Activated T-cell treated with anti-CD3 and anti-CD28 coated beads for 1 hour (primary cell): Measurements from ENCODE around the gene RAPGEF5.

ENCODE experiments used
- DNase-seq: peaks from one replicate; pipeline ENCODE4 v3.0.0-alpha.2; 2020; ENCODE audit warnings: low read depth

RAPGEF5 gene

GRCh38 chr7:22302951-22303423 is 54.0 kb downstream of the RAPGEF5 start:
- no peak for DNase-seq

- no peak for DNase-seq
These were observed 54.8 kb downstream of the RAPGEF5 start for GRCh38 chr7:22302193-22302592.

- DNase-seq = no peak
These were observed 55.2 kb downstream of the RAPGEF5 start for GRCh38 chr7:22301790-22302189.

- DNase-seq = no peak
These were observed 56.1 kb downstream of the RAPGEF5 start for GRCh38 chr7:22300839-22301238.

GRCh38 chr7:22296916-22297315 is 60.0 kb downstream of the RAPGEF5 start:
- no peak for DNase-seq

GRCh38 chr7:22296265-22296566 is 60.7 kb downstream of the RAPGEF5 start:
- no peak for DNase-seq

- no peak for DNase-seq
These were observed 61.3 kb downstream of the RAPGEF5 start for GRCh38 chr7:22295402-22296264.

GRCh38 chr7:22292531-22292930 is 64.4 kb downstream of the RAPGEF5 start:
- no peak for DNase-seq

- DNase-seq = no peak
These were observed 65.0 kb downstream of the RAPGEF5 start for GRCh38 chr7:22291977-22292376.

GRCh38 chr7:22288202-22288601 is 68.8 kb downstream of the RAPGEF5 start:
- DNase-seq = no peak

- DNase-seq = no peak
These were observed 69.5 kb downstream of the RAPGEF5 start for GRCh38 chr7:22287412-22287811.

- no peak for DNase-seq
These were observed 70.5 kb downstream of the RAPGEF5 start for GRCh38 chr7:22286436-22286835.

GRCh38 chr7:22281481-22281880 is 75.5 kb downstream of the RAPGEF5 start:
- no peak for DNase-seq

GRCh38 chr7:22280031-22280430 is 76.9 kb downstream of the RAPGEF5 start:
- no peak for DNase-seq

- DNase-seq = no peak
These were observed 78.3 kb downstream of the RAPGEF5 start for GRCh38 chr7:22278660-22279059.

GRCh38 chr7:22277375-22277774 is 79.6 kb downstream of the RAPGEF5 start:
- no peak for DNase-seq

- no peak for DNase-seq
These were observed 81.3 kb downstream of the RAPGEF5 start for GRCh38 chr7:22275661-22276060.

GRCh38 chr7:22271311-22271710 is 85.6 kb downstream of the RAPGEF5 start:
- DNase-seq = no peak

- DNase-seq = no peak
These were observed 86.6 kb downstream of the RAPGEF5 start for GRCh38 chr7:22270371-22270770.

GRCh38 chr7:22269963-22270362 is 87.0 kb downstream of the RAPGEF5 start:
- no peak for DNase-seq

GRCh38 chr7:22268884-22269421 is 88.0 kb downstream of the RAPGEF5 start:
- DNase-seq = no peak

GRCh38 chr7:22267930-22268615 is 88.9 kb downstream of the RAPGEF5 start:
- no peak for DNase-seq

- DNase-seq = no peak
These were observed 94.4 kb downstream of the RAPGEF5 start for GRCh38 chr7:22262538-22262937.
